ENCODE results near the gene ZCCHC14.
"Not testable (repeated sequence)": the region's sequence is repeated elsewhere in the genome, so short reads cannot be mapped to it uniquely, and the experiment has no call there.

ZCCHC14 gene

DNA sequence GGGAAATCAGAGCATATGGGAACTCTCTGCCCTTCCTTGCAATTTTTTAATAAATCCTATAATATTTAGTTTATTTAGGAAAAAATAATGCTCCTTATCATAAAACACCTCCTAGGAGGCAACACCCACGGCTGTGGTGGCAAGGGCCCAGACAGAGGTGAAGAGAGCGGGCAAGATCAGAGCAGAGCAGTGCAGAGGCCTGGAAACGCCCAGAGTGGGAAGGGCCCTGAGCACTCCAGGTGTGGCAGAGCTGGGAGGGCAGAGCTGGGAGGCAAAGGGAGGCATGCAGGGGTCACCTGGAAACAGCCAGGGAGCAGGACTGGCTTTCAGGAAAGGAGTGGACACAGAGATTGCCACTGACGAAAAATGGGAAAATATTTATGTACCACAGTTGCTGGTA is 126.5 kb downstream of the ZCCHC14 start:
- TF ChIP-seq Cebpa-rat (IDR thresholded peaks at IDR 0.05), result no peak
- peaks cover 78% of the 10 kb centered on the region for H3K4me1 ChIP-seq
- H3K36me3 ChIP-seq, result peaks cover 52% of the 10 kb centered on the region
- no peak overlapping the region for H3K4me3 ChIP-seq
- H3K9me3 ChIP-seq, result no peaks in the 10 kb centered on the region
- no peaks in the 10 kb centered on the region for H3K27me3 ChIP-seq
- no peak overlapping the region for H3K9ac ChIP-seq
- 0 out of 2 replicates have a peak overlapping the region, but pooled peaks have one; percentile 20 for H3K27ac ChIP-seq
- peaks cover 100% of the 10 kb centered on the region for H4K20me1 ChIP-seq
- no peak overlapping the region for H3K4me2 ChIP-seq

DNA sequence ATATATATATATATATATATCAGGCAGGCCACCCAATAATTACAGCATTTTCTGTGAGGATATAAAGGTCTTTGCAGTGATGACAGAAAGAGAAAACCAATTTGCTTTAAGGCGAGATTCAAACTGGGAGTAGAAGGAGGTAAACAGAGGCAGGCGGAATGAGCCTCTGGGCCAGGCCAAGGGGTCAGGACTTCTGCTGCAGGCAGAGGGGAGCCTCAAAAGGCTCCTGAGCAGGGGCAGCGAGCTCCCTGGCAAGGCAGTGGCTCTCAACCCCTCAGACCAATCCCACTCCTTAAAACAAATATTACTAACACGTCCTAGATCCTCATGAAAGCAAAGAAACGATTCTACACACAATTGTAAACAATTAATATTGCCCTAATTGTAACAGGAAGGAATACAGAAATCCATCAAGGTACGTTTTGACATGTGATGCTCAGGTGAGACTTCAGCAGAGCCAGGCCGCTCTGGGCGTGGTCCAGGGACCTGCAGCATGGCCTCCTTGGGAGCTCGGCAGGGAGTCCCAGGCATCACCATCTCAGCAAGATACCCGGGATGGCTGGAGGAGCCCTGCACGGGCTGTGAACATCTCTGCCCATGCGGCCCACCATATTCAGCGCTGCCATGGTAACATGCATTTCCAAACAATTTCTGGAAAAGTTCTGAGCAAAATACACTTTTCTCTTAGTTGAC is 127.7 kb downstream of the ZCCHC14 start:
- no peak for TF ChIP-seq Cebpa-rat (IDR thresholded peaks at IDR 0.05)

DNA sequence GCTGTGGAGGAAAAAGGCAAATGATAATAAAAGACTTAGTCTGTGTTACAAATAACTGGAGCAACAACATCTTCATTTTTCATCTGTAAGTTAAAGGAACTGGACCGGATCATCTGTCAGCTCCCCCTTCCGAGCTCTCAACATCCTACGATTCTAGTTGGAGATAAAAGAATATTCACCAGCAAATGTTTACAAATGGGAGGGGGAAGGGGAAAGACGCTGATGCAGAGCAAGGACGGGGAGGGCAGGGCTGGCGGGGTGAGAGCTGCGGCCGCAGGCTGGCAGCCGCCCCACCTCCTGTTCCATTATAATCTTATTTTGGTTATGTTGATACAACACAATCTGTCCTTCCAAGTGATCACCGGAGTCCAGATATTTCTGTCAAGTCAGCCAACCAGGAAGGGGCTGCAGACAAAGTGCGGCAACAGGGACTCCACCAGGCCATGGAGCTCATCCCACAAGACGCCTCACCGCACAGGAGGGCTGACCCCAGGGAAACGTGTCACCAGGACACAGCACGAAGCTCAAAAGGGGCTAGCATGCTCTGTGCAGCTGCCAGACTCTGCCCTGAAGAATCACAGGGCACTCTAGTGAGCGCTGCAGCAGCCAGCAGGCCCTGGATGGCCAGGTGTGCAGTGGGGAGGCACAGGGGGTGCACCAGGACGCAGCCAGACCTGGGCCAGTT is 128.9 kb downstream of the ZCCHC14 start:
- peak overlapping the region; percentile 94 for H3K4me2 ChIP-seq
- TF ChIP-seq Cebpa-rat (IDR thresholded peaks at IDR 0.05), result no peak
- peak overlapping the region; percentile 65 for H3K9ac ChIP-seq
- peaks cover 54% of the 10 kb centered on the region for H3K4me1 ChIP-seq
- H3K36me3 ChIP-seq, result peaks cover 70% of the 10 kb centered on the region
- H3K4me3 ChIP-seq, result peak overlapping the region; percentile 38
- no peaks in the 10 kb centered on the region for H3K27me3 ChIP-seq
- peaks cover 100% of the 10 kb centered on the region for H4K20me1 ChIP-seq
- no peaks in the 10 kb centered on the region for H3K9me3 ChIP-seq
- peak overlapping the region; percentile 71 for H3K27ac ChIP-seq

More for the DNA sequence above, 127.7 kb downstream of the ZCCHC14 start:
- no peak overlapping the region; the same call in 1 of the 2 replicates for H3K27ac ChIP-seq
- H3K4me2 ChIP-seq, result 0 out of 2 replicates have a peak overlapping the region, but pooled peaks have one; percentile 5
- H3K9ac ChIP-seq, result no peak overlapping the region
- H3K4me3 ChIP-seq, result no peak overlapping the region
- peaks cover 100% of the 10 kb centered on the region for H4K20me1 ChIP-seq
- peaks cover 67% of the 10 kb centered on the region for H3K4me1 ChIP-seq
- no peaks in the 10 kb centered on the region for H3K9me3 ChIP-seq
- H3K27me3 ChIP-seq, result no peaks in the 10 kb centered on the region
- peaks cover 58% of the 10 kb centered on the region for H3K36me3 ChIP-seq

- H3K27me3 ChIP-seq, H3K9ac ChIP-seq, H3K9me3 ChIP-seq, H3K4me3 ChIP-seq, H3K27ac ChIP-seq: not testable (repeated sequence)
- peaks cover 45% of the 10 kb centered on the region for H3K4me1 ChIP-seq
- H3K4me2 ChIP-seq, result peak overlapping the region; percentile 94
- H4K20me1 ChIP-seq, result peaks cover 100% of the 10 kb centered on the region
- H3K36me3 ChIP-seq, result peaks cover 79% of the 10 kb centered on the region
Measured at GRCh38 chr16:87362828-87363559, 129.8 kb downstream of the ZCCHC14 start.

DNA sequence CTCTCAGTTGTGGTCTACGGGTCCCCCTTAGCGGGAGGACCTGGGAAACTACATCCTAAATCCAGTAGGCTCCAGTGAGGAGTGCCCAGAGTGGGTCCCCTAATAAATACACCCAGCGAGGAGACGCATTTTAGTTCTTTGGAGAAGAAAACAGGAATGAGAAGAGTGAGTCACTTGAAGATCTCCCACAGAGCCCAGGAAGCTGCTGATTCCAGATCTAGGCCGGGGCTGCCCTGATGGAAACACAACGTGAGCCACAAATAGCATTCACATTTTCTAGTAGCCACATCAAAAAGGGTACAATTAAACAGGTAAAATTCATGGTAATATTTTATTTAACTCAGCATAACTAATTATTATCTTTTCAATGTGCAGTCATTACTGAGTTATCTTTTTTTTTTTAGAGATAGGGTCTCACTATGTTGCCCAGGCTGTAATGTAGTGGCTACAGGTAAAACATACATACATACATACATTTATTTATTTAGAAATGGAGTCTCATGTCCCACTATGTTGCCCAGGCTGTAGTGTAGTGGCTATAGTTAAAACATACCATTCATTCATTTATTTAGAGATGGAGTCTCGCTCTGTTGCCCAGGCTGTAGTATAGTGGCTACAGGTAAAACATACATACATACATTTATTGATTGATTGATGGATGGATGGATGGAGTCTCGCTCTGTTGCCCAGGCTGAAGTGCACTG is 130.8 kb downstream of the ZCCHC14 start:
- no peak overlapping the region for H3K4me3 ChIP-seq
- H3K36me3 ChIP-seq, result peaks cover 83% of the 10 kb centered on the region
- H3K9ac ChIP-seq, result no peak overlapping the region
- H3K27me3 ChIP-seq, result no peaks in the 10 kb centered on the region
- H4K20me1 ChIP-seq, result peaks cover 100% of the 10 kb centered on the region
- peaks cover 36% of the 10 kb centered on the region for H3K4me1 ChIP-seq
- H3K9me3 ChIP-seq, result no peaks in the 10 kb centered on the region
- no peak overlapping the region for H3K4me2 ChIP-seq
- no peak for TF ChIP-seq Cebpa-rat (IDR thresholded peaks at IDR 0.05)
- no peak overlapping the region for H3K27ac ChIP-seq

DNA sequence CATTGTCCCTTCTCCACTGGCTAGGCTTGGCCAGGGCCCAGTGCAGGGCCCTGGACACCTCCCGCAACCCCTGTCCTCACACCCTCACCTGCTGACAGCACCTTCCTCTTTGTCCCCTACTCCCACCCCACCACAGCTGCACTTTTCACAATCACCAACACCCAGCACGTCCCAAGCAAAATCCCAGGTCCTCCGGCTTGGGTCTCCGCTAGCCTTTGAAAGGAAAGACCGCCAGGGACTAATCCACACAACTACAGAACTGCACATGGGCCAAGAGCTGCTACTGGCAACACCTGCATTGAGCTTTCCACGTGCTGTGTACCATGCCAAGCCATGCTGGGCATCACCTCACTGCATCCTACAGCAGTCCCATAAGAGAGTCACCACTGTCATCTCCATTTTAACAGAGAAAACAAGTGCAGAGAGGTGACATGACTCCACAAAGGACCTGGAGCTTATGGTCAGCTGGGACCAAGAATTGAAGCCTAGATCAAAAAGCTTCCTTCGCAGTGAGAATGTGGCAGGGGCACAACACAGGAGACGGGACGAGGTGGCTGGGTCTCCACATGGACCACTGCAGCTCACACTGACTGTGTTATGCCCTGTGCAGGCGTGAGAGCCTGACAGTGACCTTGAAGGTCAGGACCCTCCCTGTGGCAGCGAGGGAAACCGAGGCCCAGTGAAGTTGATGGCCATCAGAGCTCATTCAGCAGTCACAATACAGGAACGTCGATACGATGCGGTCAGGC is 131.8 kb downstream of the ZCCHC14 start:
- Histone ChIP-seq H3K4me3 (no peak overlapping the region), H3K27me3 (no peaks in the 10 kb centered on the region), H3K36me3 (peaks cover 84% of the 10 kb centered on the region), H3K4me1 (peaks cover 33% of the 10 kb centered on the region), H3K4me2 (no peak overlapping the region), H3K9me3 (no peaks in the 10 kb centered on the region), H3K27ac (no peak overlapping the region), H4K20me1 (peaks cover 100% of the 10 kb centered on the region), H3K9ac (no peak overlapping the region)
- TF ChIP-seq Cebpa-rat (IDR thresholded peaks at IDR 0.05), result no peak

- no peaks in the 10 kb centered on the region for H3K9me3 ChIP-seq
- peaks cover 17% of the 10 kb centered on the region for H3K4me1 ChIP-seq
- H3K4me3 ChIP-seq, result no peak overlapping the region
- no peak overlapping the region for H3K4me2 ChIP-seq
- peaks cover 100% of the 10 kb centered on the region for H4K20me1 ChIP-seq
- no peaks in the 10 kb centered on the region for H3K27me3 ChIP-seq
- H3K9ac ChIP-seq, result no peak overlapping the region
- TF ChIP-seq Cebpa-rat (IDR thresholded peaks at IDR 0.05), result no peak
- peaks cover 91% of the 10 kb centered on the region for H3K36me3 ChIP-seq
- no peak overlapping the region for H3K27ac ChIP-seq
Measured at GRCh38 chr16:87359121-87359520, 133.7 kb downstream of the ZCCHC14 start.

DNA sequence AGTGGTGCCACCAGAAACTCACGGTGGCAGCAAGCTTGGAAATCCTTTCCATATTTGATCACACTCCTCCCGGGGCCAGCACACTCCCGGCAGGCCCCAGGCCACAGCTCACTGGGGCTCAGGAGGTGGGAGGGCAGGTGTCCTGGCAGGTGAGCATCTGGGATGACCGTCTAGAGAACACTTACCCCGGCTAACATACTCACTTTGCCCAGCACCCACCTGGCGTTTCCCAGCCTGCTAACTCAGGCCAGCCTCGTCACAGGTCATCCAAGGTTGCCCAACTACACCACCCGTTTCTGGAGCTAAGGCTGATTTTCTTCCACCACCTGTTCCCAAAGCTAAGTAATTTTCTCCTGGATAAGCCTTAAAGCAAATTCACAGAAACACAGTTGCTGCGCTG is 134.1 kb downstream of the ZCCHC14 start:
- Histone ChIP-seq H3K4me2 (no peak overlapping the region), H3K36me3 (peaks cover 96% of the 10 kb centered on the region), H3K9me3 (no peaks in the 10 kb centered on the region), H3K4me1 (peaks cover 13% of the 10 kb centered on the region), H3K9ac (no peak overlapping the region), H3K27me3 (no peaks in the 10 kb centered on the region), H4K20me1 (peaks cover 100% of the 10 kb centered on the region), H3K4me3 (no peak overlapping the region), H3K27ac (no peak overlapping the region)
- no peak for TF ChIP-seq Cebpa-rat (IDR thresholded peaks at IDR 0.05)

DNA sequence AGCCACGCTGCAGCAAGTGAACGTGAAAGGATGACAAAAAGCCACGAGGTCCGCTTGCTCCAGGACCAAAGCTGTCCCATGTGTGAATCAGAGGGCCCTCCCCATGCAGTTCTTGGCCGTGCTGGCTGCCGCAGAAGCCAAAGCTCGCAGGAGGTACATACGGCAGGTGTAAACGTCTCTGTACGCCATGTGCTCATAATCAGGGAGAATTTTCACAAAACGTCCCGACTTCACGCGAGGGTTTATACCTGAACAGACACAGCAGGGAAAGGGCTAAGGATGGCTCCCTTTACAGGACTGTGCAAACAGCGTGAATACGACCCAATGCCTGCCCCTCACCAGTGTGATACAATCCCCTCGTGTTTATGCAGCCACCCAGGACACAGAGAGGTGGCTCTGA is 134.6 kb downstream of the ZCCHC14 start:
- H3K4me2 ChIP-seq, result no peak overlapping the region
- no peak overlapping the region for H3K27ac ChIP-seq
- H3K27me3 ChIP-seq, result no peaks in the 10 kb centered on the region
- H3K4me1 ChIP-seq, result peaks cover 9% of the 10 kb centered on the region
- peaks cover 98% of the 10 kb centered on the region for H3K36me3 ChIP-seq
- H4K20me1 ChIP-seq, result peaks cover 100% of the 10 kb centered on the region
- no peaks in the 10 kb centered on the region for H3K9me3 ChIP-seq
- no peak overlapping the region for H3K4me3 ChIP-seq
- H3K9ac ChIP-seq, result no peak overlapping the region
- no peak for TF ChIP-seq Cebpa-rat (IDR thresholded peaks at IDR 0.05)

All from BLaER1 (cell line).